ENCODE data around the gene NMRAL1.

The NMRAL1 gene

GRCh38 chr16:4474192-4474961 is at the start of gene NMRAL1:
Gene NMRAL1 (minus strand): TSS chr16:4474625. CDS start chr16:4474132, 493 bp downstream.
- DNase-seq (ENCODE audit: low spot score): peak; percentile 94

GRCh38 chr16:4523686-4524085 is 49.3 kb upstream of the NMRAL1 start:
- DNase-seq (ENCODE audit: low spot score): no peak

GRCh38 chr16:4522051-4522581 is 47.7 kb upstream of the NMRAL1 start:
- no peak for DNase-seq (ENCODE audit: low spot score)

- no peak for DNase-seq (ENCODE audit: low spot score)
Measured at GRCh38 chr16:4520913-4521312, 46.5 kb upstream of the NMRAL1 start.

GRCh38 chr16:4519274-4520058 is 45.0 kb upstream of the NMRAL1 start:
- no peak for DNase-seq (ENCODE audit: low spot score)

- DNase-seq (ENCODE audit: low spot score): peak; percentile 65
Measured at GRCh38 chr16:4517812-4518680, 43.6 kb upstream of the NMRAL1 start.

- no peak for DNase-seq (ENCODE audit: low spot score)
Measured at GRCh38 chr16:4515611-4516233, 41.3 kb upstream of the NMRAL1 start.

- DNase-seq (ENCODE audit: low spot score): no peak
Measured at GRCh38 chr16:4514606-4515005, 40.2 kb upstream of the NMRAL1 start.

GRCh38 chr16:4513881-4514280 is 39.5 kb upstream of the NMRAL1 start:
- DNase-seq (ENCODE audit: low spot score): no peak

GRCh38 chr16:4513086-4513860 is 38.8 kb upstream of the NMRAL1 start:
- no peak for DNase-seq (ENCODE audit: low spot score)

- DNase-seq (ENCODE audit: low spot score): no peak
Measured at GRCh38 chr16:4512473-4512872, 38.0 kb upstream of the NMRAL1 start.

- peak; percentile 67 for DNase-seq (ENCODE audit: low spot score)
Measured at GRCh38 chr16:4511441-4512082, 37.1 kb upstream of the NMRAL1 start.

- DNase-seq (ENCODE audit: low spot score): no peak
Measured at GRCh38 chr16:4510747-4511426, 36.5 kb upstream of the NMRAL1 start.

- DNase-seq (ENCODE audit: low spot score): no peak
Measured at GRCh38 chr16:4510131-4510530, 35.7 kb upstream of the NMRAL1 start.

GRCh38 chr16:4509420-4509819 is 35.0 kb upstream of the NMRAL1 start:
- DNase-seq (ENCODE audit: low spot score): no peak

GRCh38 chr16:4508806-4509205 is 34.4 kb upstream of the NMRAL1 start:
- no peak for DNase-seq (ENCODE audit: low spot score)

GRCh38 chr16:4507588-4508345 is 33.3 kb upstream of the NMRAL1 start:
- no peak for DNase-seq (ENCODE audit: low spot score)

GRCh38 chr16:4506450-4506849 is 32.0 kb upstream of the NMRAL1 start:
- peak; percentile 77 for DNase-seq (ENCODE audit: low spot score)

Measured in kidney tubule cell (primary cell).